ENCODE data around the gene CLC. TPM values are rescaled to one million over a fixed set of nuclear protein-coding genes. Genes with fewer than 3 reads are reported as not detected.
"Not testable (repeated sequence)": the region's sequence is repeated elsewhere in the genome, so short reads cannot be mapped to it uniquely, and the experiment has no call there.

CLC gene
- total RNA-seq: not detected

- DNase-seq (ENCODE audit: low spot score) (no peak), ATAC-seq (no peak)
Measured at GRCh38 chr19:39737891-39738290, at the start of gene CLC. Gene CLC (minus strand): TSS chr19:39738029. CDS start chr19:39737952, 77 bp downstream.

- DNase-seq (ENCODE audit: low spot score) (no peak), ATAC-seq (no peak)
Measured at GRCh38 chr19:39780894-39781293, 43.1 kb upstream of the CLC start.

GRCh38 chr19:39778763-39779162, 40.9 kb upstream of the CLC start, which contains the start of gene LEUTX:
Gene LEUTX (plus strand): TSS chr19:39778854. CDS start chr19:39778921, 67 bp downstream.
- DNase-seq (ENCODE audit: low spot score): no peak
- no peak for ATAC-seq

GRCh38 chr19:39768786-39769185, 31.0 kb upstream of the CLC start:
- no peak for DNase-seq (ENCODE audit: low spot score)
- ATAC-seq: no peak

GRCh38 chr19:39768334-39768733, 30.5 kb upstream of the CLC start:
- ATAC-seq (no peak), DNase-seq (ENCODE audit: low spot score) (no peak)

GRCh38 chr19:39765091-39766076, 27.6 kb upstream of the CLC start:
- ATAC-seq (peak; percentile 75), DNase-seq (ENCODE audit: low spot score) (no peak)

- ATAC-seq; DNase-seq (ENCODE audit: low spot score): not testable (repeated sequence)
Measured at GRCh38 chr19:39761851-39762250, 24.0 kb upstream of the CLC start.

- DNase-seq (ENCODE audit: low spot score): no peak
- no peak for ATAC-seq
Measured at GRCh38 chr19:39759457-39760184, 21.8 kb upstream of the CLC start.

GRCh38 chr19:39754971-39755370, 17.1 kb upstream of the CLC start:
- no peak for ATAC-seq
- no peak for DNase-seq (ENCODE audit: low spot score)

GRCh38 chr19:39754544-39754943, 16.7 kb upstream of the CLC start:
- DNase-seq (ENCODE audit: low spot score) (no peak), ATAC-seq (no peak)

GRCh38 chr19:39752795-39753194, 15.0 kb upstream of the CLC start:
- DNase-seq (ENCODE audit: low spot score) (no peak), ATAC-seq (no peak)

- ATAC-seq (no peak), DNase-seq (ENCODE audit: low spot score) (no peak)
Measured at GRCh38 chr19:39752390-39752789, 14.6 kb upstream of the CLC start.

- no peak for DNase-seq (ENCODE audit: low spot score)
- ATAC-seq: no peak
Measured at GRCh38 chr19:39749981-39750380, 12.2 kb upstream of the CLC start.

GRCh38 chr19:39746836-39747529, 9.2 kb upstream of the CLC start:
- ATAC-seq: no peak
- DNase-seq (ENCODE audit: low spot score): no peak

GRCh38 chr19:39745643-39746042, 7.8 kb upstream of the CLC start:
- no peak for ATAC-seq

GRCh38 chr19:39740395-39740794, 2.6 kb upstream of the CLC start:
- DNase-seq (ENCODE audit: low spot score) (no peak), ATAC-seq (no peak)

More at GRCh38 chr19:39745643-39746042, 7.8 kb upstream of the CLC start:
- no peak for DNase-seq (ENCODE audit: low spot score)

GRCh38 chr19:39738814-39739213, 985 bp upstream of the CLC start:
- no peak for ATAC-seq
- DNase-seq (ENCODE audit: low spot score): no peak

- DNase-seq (ENCODE audit: low spot score) (no peak), ATAC-seq (no peak)
Measured at GRCh38 chr19:39737351-39737750, 478 bp downstream of the CLC start.

- ATAC-seq: no peak
- DNase-seq (ENCODE audit: low spot score): no peak
Measured at GRCh38 chr19:39736088-39736487, 1.7 kb downstream of the CLC start.

GRCh38 chr19:39735688-39736087, 2.1 kb downstream of the CLC start:
- ATAC-seq (no peak), DNase-seq (ENCODE audit: low spot score) (no peak)

- ATAC-seq (no peak), DNase-seq (ENCODE audit: low spot score) (no peak)
Measured at GRCh38 chr19:39733841-39734240, 4.0 kb downstream of the CLC start.

All from left lobe of liver (tissue), 2 donors.